MG63 (cell line): ENCODE data around the gene ADGRV1. TPM values are rescaled to one million over a fixed set of nuclear protein-coding genes. Genes with fewer than 3 reads are reported as not detected.

Experiments
- DNase-seq: peaks from one replicate; pipeline ENCODE4 v3.0.0-alpha.2; 2020
- H3K27me3 ChIP-seq: fragments of 250-450 bp; sonication (Bioruptor Pico); 2 replicates; pipeline ENCODE4 v1.5.1; 2020; ENCODE audit warnings: mild to moderate bottlenecking, moderate library complexity
- H3K36me3 ChIP-seq: fragments of 250-450 bp; sonication (Bioruptor Pico); 2 replicates; pipeline ENCODE4 v1.5.1; 2020; ENCODE audit warnings: mild to moderate bottlenecking, moderate library complexity
- H3K4me3 ChIP-seq: fragments of 250-450 bp; sonication (Bioruptor Pico); 2 replicates; pipeline ENCODE4 v1.5.1; 2020; ENCODE audit warnings: mild to moderate bottlenecking, moderate library complexity
- H3K9me3 ChIP-seq: fragments of 250-450 bp; sonication (Bioruptor Pico); 2 replicates; pipeline ENCODE4 v1.5.1; 2020; ENCODE audit warnings: mild to moderate bottlenecking, moderate library complexity
- total RNA-seq: library from RNA; depleted of rRNA; stranded (reverse); fragments of >200 nt; shearing (Covaris generic); gene quantifications from 2 replicates; pipeline ENCODE4 v1.2.3, GENCODE V29; 2014; ENCODE audit warnings: low replicate concordance

Gene ADGRV1
- total RNA-seq, 1 experiment from 2014 or later = 0.13 TPM

DNA sequence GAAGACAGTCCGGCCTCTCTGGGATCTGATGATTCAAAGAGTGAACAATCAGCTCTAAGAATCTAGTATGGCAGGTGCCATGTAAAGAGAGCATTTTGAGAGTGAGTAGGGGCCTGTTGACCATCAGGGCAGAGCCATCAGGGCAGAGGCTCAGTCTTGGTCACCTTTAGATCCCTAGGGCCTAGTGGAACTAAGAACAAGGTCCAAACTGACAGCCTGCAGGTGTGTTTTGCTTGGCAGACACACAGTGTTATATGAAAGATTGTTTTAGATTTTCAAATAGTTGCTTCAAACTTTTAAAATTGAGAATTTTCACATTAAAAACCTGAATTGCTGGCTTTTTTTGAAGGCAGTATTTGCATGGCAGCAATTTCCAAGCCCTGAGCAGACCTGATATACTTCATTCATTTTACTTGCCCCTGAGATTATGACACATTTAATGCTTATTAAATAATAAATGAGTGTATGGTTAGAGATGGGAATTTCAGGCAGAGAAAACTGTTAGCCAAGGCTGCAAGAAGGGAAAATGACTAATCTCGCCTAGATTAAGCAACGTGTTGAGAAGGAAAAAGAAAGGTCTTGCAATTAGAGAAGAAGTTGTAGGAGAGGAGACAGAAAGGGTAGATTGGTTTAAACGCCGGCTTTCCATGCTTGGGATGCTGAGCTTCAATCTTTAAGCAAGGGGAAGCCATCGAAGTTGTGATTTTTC, 544.9 kb downstream of the ADGRV1 start:
- Histone ChIP-seq H3K4me3 (no peak overlapping the region), H3K27me3 (no peaks in the 10 kb centered on the region), H3K36me3 (no peaks in the 10 kb centered on the region), H3K9me3 (peaks cover 4% of the 10 kb centered on the region; the same call in 1 of the 2 replicates)
- DNase-seq = no peak

DNA sequence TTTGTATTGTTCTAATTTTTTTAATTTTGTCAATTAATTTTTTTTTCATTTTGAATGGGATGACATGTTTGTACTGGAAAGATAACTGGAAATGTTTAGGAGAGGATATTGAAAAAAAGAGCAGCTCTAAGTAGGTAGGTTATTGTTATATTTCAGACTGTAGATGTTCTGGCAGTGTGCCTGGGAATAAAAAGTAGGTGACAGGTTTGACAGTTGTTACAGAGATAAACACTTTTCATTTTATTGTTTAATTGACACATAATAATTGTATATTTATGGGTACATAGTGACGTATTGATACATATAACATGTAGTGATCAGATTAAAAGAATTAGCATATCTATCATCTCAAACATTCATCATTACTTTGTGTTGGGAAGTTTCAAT, 545.5 kb downstream of the ADGRV1 start:
- DNase-seq = no peak
- Histone ChIP-seq H3K9me3 (peaks cover 4% of the 10 kb centered on the region; the same call in 1 of the 2 replicates), H3K36me3 (no peaks in the 10 kb centered on the region), H3K27me3 (no peaks in the 10 kb centered on the region), H3K4me3 (no peak overlapping the region)

DNA sequence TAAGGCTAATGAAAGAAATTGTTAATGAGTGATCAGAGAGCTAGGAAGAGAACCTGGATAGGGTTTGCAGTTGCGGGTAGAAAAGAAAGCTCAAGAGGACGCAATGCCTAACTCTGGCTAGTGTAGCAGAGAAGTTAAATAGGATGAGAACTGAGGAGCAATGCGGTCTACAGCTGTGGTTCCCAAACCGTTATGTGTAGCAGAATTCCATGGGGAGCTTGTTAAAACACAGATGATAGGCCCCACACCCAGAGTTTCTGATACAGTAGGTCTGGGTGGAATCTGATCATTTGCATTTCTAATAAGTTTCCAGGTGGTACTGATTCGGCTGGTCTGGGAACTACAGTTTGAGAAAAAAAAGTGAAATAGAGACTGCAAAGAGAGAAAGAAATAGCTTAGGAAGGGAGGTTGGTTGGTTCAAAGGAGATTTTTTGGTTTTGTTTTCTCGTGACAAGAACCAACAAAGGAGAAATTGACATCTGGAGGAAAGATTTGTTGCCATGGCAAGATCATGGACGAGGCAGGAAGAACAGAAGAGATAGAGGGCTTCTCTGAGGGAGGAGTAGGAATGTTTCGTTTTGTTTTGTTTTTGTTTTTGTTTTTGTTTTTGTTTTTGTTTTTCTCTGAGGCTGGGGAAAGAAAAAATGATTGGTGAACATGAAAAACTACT, 548.4 kb downstream of the ADGRV1 start:
- H3K4me3 ChIP-seq = no peak overlapping the region
- H3K27me3 ChIP-seq = no peaks in the 10 kb centered on the region
- no peak for DNase-seq
- H3K9me3 ChIP-seq = peaks cover 4% of the 10 kb centered on the region; the same call in 1 of the 2 replicates
- H3K36me3 ChIP-seq = no peaks in the 10 kb centered on the region

DNA sequence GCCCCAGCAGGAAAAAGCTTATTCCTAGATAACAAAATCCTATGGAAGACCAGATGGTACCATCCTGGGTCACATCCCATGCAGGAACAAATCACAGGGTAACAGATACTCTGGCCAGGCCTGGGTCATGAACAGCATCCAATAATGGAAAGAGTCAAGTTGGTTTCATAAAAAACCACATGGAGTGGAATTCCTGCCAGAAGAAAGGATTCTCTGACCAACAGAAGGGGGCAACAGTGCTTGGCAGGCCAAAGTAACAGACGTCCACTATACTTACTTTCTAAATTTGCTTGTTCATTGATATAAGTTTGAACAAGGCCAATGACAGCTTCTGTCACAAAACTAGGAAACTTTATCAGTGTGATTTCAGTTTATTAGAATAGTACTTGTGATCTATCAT, 551.0 kb downstream of the ADGRV1 start:
- Histone ChIP-seq H3K4me3 (no peak overlapping the region), H3K36me3 (no peaks in the 10 kb centered on the region), H3K27me3 (no peaks in the 10 kb centered on the region), H3K9me3 (peaks cover 4% of the 10 kb centered on the region; the same call in 1 of the 2 replicates)
- peak; percentile 10 for DNase-seq

DNA sequence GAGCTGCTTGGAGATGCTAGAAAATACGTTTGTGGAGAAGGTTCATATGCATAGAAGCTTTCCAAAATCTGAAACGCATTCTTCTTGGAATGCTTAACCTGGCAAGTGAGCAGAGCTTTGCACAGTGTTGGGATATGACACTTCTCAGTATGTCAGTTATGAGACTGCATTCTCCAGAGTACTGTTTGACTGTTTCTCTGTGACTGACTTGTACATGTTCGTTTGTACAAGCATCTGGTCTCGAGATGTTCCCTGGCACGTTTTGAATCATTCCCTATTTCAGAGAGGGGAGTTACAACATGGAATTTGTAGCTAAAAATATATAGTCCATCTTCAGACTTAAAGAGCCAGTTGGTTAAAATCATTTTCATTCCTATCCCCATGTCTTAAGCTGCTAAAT, 552.1 kb downstream of the ADGRV1 start:
- DNase-seq = no peak
- H3K36me3 ChIP-seq = no peaks in the 10 kb centered on the region
- no peak overlapping the region for H3K4me3 ChIP-seq
- peaks cover 4% of the 10 kb centered on the region; the same call in 1 of the 2 replicates for H3K9me3 ChIP-seq
- no peaks in the 10 kb centered on the region for H3K27me3 ChIP-seq

DNA sequence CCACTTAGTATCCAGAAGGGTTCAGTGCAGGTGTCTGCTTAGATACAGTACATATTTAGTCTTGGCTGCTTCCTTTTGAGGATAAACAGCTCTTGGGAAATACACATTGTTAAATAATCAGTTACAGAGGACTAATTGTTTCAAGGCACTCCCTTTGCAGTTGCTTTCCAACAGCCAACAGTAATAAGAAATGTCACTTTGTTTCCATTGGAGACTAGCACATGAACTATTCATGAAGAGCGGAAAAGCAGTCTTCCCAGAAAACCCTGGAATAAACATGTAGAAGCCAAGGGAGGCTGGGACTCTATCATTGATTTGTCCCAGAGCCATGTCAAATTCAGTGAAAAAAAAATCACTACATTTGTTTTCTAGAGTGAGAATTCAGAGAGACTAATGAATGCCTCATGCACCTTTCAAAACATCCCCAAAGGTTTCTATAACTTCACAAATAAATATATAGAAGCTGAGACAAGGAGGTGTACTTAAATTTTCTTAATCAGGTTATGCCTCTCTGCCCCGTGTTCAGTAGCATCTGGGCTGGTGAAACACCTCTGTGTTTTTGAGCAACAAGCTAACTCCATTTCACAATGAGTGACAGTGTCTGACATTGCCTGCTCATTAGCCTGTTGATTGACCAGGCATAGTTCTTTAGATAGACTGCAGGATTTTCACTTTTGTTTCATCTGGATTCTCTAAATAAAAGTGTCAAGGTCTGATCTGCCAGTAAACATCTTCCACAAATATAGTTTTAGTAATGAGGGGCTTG, 553.1 kb downstream of the ADGRV1 start:
- DNase-seq = no peak
- Histone ChIP-seq H3K36me3 (no peaks in the 10 kb centered on the region), H3K4me3 (no peak overlapping the region), H3K9me3 (no peaks in the 10 kb centered on the region; the same call in 1 of the 2 replicates), H3K27me3 (no peaks in the 10 kb centered on the region)

DNA sequence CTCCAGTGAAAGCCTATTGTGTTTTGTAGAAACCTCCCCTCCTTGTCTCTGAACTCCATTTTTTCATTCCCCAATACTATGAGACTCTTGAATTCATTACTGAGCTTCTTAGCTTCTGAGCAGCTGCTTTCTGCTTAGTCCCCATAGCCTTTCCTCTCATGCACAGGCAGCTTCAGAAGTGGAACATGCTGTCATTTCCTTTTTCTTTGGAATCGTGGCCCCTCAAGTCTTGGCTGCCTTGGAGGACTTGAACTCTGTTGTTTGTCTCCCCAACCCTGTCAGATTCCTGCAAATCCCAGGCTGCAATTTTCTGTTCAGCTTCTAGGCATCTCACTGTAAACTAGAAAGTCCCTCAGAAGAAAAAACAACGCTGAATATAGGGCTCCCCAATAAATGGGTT, 556.1 kb downstream of the ADGRV1 start:
- DNase-seq = no peak

DNA sequence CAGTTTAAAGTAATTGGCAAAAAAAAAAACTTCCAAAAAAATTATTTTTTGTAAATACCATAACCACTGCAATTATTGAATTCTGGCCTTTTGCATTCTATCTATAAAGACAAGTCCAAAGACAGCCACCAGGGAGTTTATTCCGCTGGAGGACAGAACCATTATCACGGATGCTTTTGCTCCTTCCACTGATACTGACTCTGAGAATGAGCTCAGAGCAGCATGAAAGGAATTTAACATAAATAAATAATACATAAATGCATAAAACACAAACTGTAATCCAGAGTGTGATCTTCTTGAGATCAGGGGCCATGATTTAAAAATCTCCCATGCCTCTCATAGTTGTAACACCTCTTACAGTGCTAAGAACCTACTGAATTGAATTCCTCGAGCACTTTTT, 559.8 kb downstream of the ADGRV1 start:
- no peak overlapping the region for H3K4me3 ChIP-seq
- DNase-seq = no peak
- H3K9me3 ChIP-seq = no peaks in the 10 kb centered on the region
- no peaks in the 10 kb centered on the region for H3K27me3 ChIP-seq
- no peaks in the 10 kb centered on the region for H3K36me3 ChIP-seq

More for the DNA sequence above, 556.1 kb downstream of the ADGRV1 start:
- Histone ChIP-seq H3K9me3 (no peaks in the 10 kb centered on the region), H3K36me3 (no peaks in the 10 kb centered on the region), H3K27me3 (no peaks in the 10 kb centered on the region), H3K4me3 (no peak overlapping the region)

DNA sequence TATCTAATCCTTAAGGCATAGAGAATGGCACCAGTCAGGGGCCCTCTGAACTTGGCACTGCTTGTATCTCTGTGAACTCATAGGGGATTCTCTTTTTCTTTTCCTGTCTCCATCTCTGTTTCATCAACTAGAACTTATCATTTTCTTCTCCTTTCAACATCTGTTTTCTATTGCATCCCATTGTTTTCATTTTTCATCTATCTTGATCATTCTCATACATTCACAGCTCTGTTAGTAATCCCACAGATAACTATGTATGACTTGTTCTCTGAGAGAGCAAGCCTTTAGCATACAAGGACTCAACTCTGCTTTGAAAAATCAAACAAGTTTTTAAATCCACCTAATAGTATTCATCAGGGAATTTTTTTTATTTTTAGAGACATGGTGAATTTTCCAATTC, 560.2 kb downstream of the ADGRV1 start:
- no peak overlapping the region for H3K4me3 ChIP-seq
- H3K36me3 ChIP-seq = no peaks in the 10 kb centered on the region
- H3K27me3 ChIP-seq = no peaks in the 10 kb centered on the region
- no peak for DNase-seq
- no peaks in the 10 kb centered on the region for H3K9me3 ChIP-seq

DNA sequence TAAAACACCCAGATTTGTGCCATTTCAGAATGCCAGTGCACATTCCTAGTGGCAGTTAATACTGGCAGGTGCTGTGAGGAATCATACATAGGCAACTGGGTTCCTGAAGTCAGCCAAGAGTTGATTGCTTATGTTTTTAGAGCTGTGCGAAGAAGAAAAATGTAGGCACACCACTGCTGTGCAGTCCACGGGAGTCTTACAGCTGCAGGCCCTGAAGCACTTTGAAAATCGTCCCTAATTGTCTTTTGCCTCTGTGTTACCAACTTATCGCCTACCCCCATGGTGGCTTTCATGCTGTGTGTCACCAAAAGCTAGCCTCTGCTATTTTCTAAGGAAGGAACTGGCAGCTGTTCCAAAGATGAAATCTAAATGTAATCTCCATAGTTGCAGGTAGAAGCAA, 560.6 kb downstream of the ADGRV1 start:
- no peak for DNase-seq
- H3K9me3 ChIP-seq = no peaks in the 10 kb centered on the region
- H3K36me3 ChIP-seq = no peaks in the 10 kb centered on the region
- no peaks in the 10 kb centered on the region for H3K27me3 ChIP-seq
- H3K4me3 ChIP-seq = no peak overlapping the region

DNA sequence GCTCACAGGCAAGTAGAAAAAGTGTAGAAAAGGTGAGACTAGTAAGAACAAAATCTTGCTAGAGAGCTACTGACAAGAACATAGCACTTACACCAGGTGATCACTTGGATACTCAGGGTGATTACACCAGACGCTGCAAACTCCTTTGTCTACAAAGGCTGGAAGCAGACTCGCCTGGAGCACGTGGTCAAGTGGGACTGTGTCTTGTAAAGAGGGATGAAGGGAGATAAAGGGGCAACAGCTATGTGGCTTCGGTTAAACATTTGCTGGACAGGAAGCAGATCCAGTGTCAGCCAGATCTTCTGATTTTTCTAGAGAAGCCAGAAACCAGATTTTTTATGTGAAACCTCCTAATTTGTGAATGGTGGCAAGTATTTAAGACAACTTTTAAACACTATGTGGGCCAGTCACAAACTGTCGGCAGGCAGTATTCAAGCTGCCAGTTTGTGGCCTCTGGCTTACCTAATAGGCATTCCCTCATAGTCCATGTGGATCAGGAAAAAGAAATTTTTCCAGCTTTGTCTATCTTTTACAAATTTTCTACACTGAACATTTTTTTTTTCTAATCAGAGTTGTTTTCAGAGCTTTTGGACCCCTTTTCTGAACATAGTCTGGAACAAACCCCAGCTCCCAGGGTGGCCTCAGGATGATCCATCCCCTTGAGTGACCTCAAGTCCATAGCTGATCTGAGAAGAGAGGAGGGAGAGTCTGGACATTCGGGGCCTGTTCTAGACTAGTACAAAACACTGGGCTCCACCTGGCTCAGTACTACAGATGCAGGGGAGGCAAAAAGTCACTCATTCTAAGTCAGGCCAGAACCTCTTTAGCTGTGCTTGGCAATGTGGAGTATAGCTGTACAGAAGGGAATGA, 561.6 kb downstream of the ADGRV1 start:
- Histone ChIP-seq H3K27me3 (no peaks in the 10 kb centered on the region), H3K9me3 (no peaks in the 10 kb centered on the region), H3K4me3 (no peak overlapping the region), H3K36me3 (no peaks in the 10 kb centered on the region)
- no peak for DNase-seq

DNA sequence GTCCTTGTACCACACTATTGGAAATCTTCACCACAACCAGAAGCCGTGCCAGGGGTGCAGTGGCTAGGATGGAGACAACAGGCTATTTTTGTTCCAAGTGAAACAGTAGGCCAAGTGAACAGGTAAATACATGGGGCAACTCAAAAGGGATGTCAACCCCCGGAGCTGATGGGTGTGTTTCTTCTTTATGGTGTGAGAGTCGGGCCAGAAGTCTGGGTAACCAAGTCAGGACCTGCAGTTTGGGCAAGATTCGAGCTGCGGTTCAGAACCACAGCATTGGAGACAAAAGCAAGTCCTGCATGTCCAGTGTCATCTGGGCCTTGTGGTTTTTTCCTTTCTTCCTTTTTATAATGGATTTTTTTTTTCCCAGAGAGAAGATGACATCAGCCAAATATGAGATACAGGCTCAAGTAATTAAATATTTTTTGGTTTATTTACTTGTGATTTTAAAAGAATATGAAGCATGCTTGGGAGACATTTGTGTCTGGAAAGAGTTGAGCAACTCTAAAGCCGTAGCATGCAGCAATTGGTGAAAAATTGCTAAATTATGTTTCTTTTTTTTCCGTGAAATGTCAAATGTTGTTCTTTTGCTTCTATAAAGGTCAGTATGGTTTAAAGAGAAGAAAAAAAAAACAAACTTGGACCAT, 562.9 kb downstream of the ADGRV1 start:
- no peak overlapping the region for H3K4me3 ChIP-seq
- no peaks in the 10 kb centered on the region for H3K9me3 ChIP-seq
- H3K36me3 ChIP-seq = no peaks in the 10 kb centered on the region
- H3K27me3 ChIP-seq = no peaks in the 10 kb centered on the region
- no peak for DNase-seq

DNA sequence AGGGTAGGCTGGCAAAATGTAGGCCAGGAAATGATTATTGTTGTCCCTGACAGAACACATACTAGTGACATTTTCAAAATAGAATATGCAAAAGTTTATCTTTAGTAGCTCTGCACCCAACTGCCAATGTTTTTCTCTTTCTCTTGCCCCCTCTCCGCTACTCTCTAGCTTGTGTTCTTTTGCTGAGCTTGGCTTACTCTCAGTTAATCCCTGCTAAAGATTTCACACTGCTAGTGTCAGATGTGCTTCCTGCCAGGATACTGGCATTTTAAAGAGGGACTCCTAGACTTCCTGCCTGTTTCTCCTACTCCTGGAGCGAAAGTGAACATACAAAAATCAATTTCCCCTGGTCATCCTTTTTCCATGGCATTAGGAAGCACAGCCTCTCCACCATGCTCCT, 564.1 kb downstream of the ADGRV1 start:
- Histone ChIP-seq H3K4me3 (no peak overlapping the region), H3K9me3 (no peaks in the 10 kb centered on the region), H3K36me3 (no peaks in the 10 kb centered on the region), H3K27me3 (no peaks in the 10 kb centered on the region)
- no peak for DNase-seq

DNA sequence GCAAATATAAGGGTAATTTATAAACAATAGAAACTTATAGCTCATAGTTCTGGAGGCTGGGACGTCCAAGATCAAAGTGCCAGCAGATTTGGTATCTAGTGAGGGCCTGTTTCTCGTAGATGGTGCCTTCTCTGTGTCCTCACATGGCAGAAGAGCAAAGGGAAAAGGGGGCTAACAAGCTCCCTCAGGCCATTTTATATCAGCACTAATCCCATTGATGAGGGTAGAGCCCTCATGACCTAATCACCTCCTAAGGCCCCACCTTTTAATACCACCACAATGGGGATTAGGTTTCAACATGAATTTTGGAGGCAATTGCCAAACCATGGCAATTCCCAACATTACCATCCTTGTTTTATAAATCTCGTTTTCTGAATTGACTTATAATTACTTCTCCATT, 564.7 kb downstream of the ADGRV1 start:
- no peaks in the 10 kb centered on the region for H3K27me3 ChIP-seq
- H3K36me3 ChIP-seq = no peaks in the 10 kb centered on the region
- H3K4me3 ChIP-seq = no peak overlapping the region
- no peak for DNase-seq
- H3K9me3 ChIP-seq = no peaks in the 10 kb centered on the region

DNA sequence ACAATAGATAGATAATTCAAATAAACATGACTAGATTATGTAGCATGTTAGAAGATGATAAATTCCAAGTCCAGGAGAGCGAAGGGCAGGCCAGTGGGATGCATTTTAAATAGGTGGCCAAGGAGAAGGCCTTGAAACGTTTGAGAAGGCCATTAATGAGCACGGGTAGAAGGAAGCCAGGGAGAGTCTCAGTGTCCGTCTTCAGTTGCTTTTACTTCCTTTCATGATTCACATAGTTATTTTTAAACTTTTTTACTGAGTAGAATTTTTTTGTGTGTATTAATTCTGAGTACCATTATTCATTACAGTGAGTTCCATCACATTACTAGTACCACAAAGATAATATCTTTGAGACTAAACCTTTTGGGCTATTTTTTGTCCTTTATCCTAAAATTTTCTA, 565.3 kb downstream of the ADGRV1 start:
- Histone ChIP-seq H3K9me3 (no peaks in the 10 kb centered on the region), H3K36me3 (no peaks in the 10 kb centered on the region)

DNA sequence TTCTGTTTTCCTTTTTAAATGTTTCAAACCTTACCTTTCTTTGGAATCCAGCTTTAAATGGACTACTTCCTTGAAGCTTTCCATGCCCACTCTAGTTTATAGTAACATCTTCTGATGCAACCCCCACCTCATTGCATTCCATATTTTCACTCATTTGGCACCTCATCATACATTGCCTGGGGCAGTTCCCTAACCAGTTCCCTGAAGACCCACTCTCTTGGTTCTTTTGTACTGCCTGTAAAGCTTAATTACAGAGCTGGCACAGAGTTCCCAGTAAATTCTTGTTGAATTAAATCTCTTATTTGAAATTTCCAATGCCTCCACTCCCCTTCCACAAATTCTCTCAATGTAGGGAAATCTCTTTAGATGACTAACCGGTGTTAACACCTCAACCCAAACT, 567.3 kb downstream of the ADGRV1 start:
- DNase-seq = peak; percentile 37
- H3K9me3 ChIP-seq = no peaks in the 10 kb centered on the region
- no peaks in the 10 kb centered on the region for H3K36me3 ChIP-seq
- H3K27me3 ChIP-seq = no peaks in the 10 kb centered on the region
- no peak overlapping the region for H3K4me3 ChIP-seq

More for the DNA sequence above, 565.3 kb downstream of the ADGRV1 start:
- H3K4me3 ChIP-seq = no peak overlapping the region
- DNase-seq = no peak
- H3K27me3 ChIP-seq = no peaks in the 10 kb centered on the region
